GM19239 (cell line): ENCODE results near the gene FRY.

Source experiments
- DNase-seq: peaks from one replicate; pipeline ENCODE4 v3.0.0; 2011; ENCODE audit warnings: low spot score; ENCODE audit not compliant: insufficient read length
- FAIRE-seq: peaks from 2 replicates; lab custom pipeline; 2011; peaks lifted over from hg19 to GRCh38; lab: Jason Lieb, UNC

Gene FRY

GRCh38 chr13:32203736-32204135 lies 172.2 kb downstream of the FRY start:
- FAIRE-seq (no peak), DNase-seq (no peak)

- DNase-seq (no peak), FAIRE-seq (no peak)
Measured at GRCh38 chr13:32205431-32206096, 174.0 kb downstream of the FRY start.

- FAIRE-seq: no peak
- no peak for DNase-seq
Measured at GRCh38 chr13:32206097-32206740, 174.6 kb downstream of the FRY start.

- DNase-seq (no peak), FAIRE-seq (no peak)
Measured at GRCh38 chr13:32208860-32209259, 177.3 kb downstream of the FRY start.

GRCh38 chr13:32209652-32210051 lies 178.1 kb downstream of the FRY start:
- FAIRE-seq (no peak), DNase-seq (no peak)

- DNase-seq (no peak), FAIRE-seq (no peak)
Measured at GRCh38 chr13:32210101-32210500, 178.5 kb downstream of the FRY start.

- FAIRE-seq (no peak), DNase-seq (no peak)
Measured at GRCh38 chr13:32211813-32212212, 180.2 kb downstream of the FRY start.

GRCh38 chr13:32212421-32212820 lies 180.8 kb downstream of the FRY start:
- DNase-seq (no peak), FAIRE-seq (no peak)

- DNase-seq (no peak), FAIRE-seq (no peak)
Measured at GRCh38 chr13:32213626-32214025, 182.1 kb downstream of the FRY start.

- DNase-seq: no peak
- FAIRE-seq: no peak
Measured at GRCh38 chr13:32214071-32214470, 182.5 kb downstream of the FRY start.

- no peak for DNase-seq
- no peak for FAIRE-seq
Measured at GRCh38 chr13:32216281-32216680, 184.7 kb downstream of the FRY start.

- DNase-seq: no peak
- FAIRE-seq: no peak
Measured at GRCh38 chr13:32222046-32222676, 190.6 kb downstream of the FRY start.

GRCh38 chr13:32224916-32225315 lies 193.3 kb downstream of the FRY start:
- FAIRE-seq (no peak), DNase-seq (no peak)

- FAIRE-seq (no peak), DNase-seq (no peak)
Measured at GRCh38 chr13:32225481-32225931, 193.9 kb downstream of the FRY start.

- DNase-seq: no peak
- FAIRE-seq: no peak
Measured at GRCh38 chr13:32228330-32229041, 196.9 kb downstream of the FRY start.

GRCh38 chr13:32229443-32229842 lies 197.9 kb downstream of the FRY start:
- FAIRE-seq: no peak
- no peak for DNase-seq

GRCh38 chr13:32232263-32232662 lies 200.7 kb downstream of the FRY start:
- FAIRE-seq: no peak
- DNase-seq: no peak

GRCh38 chr13:32233062-32233461 lies 201.5 kb downstream of the FRY start:
- no peak for FAIRE-seq
- no peak for DNase-seq

GRCh38 chr13:32234914-32235313 lies 203.3 kb downstream of the FRY start:
- no peak for DNase-seq
- no peak for FAIRE-seq

- DNase-seq: no peak
- FAIRE-seq: no peak
Measured at GRCh38 chr13:32237681-32238080, 206.1 kb downstream of the FRY start.

- FAIRE-seq (no peak), DNase-seq (no peak)
Measured at GRCh38 chr13:32243695-32244094, 212.1 kb downstream of the FRY start.
